Erythroblast (primary cell): Measurements from ENCODE around the gene COL6A3.

Experiments
- GATA1 ChIP-seq: IDR thresholded peaks from 2 replicates; pipeline ENCODE4 v1.6.1; 2011; ENCODE audit warnings: low read depth, mild to moderate bottlenecking, control low read depth, low read length, moderate library complexity
- POLR2A ChIP-seq: IDR thresholded peaks from 2 replicates; pipeline ENCODE4 v1.6.1; 2011; ENCODE audit warnings: mild to moderate bottlenecking, low read length

GRCh38 chr2:237449193-237449881 lies 35.4 kb upstream of the COL6A3 start:
- TF ChIP-seq POLR2A, result no peak
- no peak for TF ChIP-seq GATA1
